ENCODE data around the gene STIL.
A peak's percentile ranks its signal among the peaks of the same experiment; 100 is the strongest.
"Not testable (repeated sequence)": the region's sequence is repeated elsewhere in the genome, so short reads cannot be mapped to it uniquely, and the experiment has no call there.

The STIL gene

DNA sequence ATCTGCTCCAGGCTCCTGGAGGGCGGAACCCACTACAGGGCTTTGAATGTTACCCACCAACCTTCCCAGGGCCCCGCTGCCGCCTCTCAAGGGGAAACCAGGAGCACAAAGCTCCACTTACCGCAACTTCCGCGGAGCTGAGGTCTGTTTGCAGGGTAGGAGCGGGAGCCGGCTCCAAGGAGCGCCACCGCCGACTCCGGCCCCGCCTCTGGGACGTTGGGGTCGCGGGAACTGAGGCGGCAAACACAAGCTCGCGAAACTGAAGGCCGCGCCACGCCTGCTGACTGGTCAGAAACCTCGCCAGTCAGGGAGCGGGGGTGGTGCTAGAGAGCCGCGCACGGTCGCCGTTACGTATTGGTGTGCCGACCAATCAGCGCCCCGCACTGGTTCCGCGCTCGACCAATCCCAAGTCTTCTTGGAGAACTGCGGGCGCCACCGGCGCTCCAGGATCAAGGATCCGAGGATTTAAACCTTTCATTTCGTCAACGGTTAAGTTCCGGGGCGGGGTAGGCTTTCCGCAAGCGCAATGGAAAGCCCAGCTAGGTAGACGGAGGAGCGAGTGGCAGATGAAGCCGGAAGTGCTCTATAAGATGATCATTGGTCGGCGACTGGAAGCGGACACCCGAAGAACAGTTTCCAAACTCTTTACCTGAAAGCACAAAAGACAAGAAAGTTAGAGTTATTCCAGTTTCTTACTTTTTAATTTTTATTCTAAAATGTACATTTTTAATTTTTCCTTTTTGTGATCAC, at the start of gene STIL:
TSS of gene STIL (minus strand) at position 233 of the 750 bp plus-strand sequence. CDS start 3,828 bp downstream, outside the sequence.
- in situ Hi-C loops (cut with HindIII; ENCODE audit: low pct_ligation_motif_present, low pct_unique_long_range_greater_than_20kb, low sequenced_read_pairs): no loop called here
- DNase-seq: peak; percentile 99

GRCh38 chr1:47362828-47363227, 48.9 kb upstream of the STIL start:
- in situ Hi-C loops (cut with HindIII; ENCODE audit: low pct_ligation_motif_present, low pct_unique_long_range_greater_than_20kb, low sequenced_read_pairs): no loop called here
- DNase-seq: no peak

- in situ Hi-C loops (cut with HindIII; ENCODE audit: low pct_ligation_motif_present, low pct_unique_long_range_greater_than_20kb, low sequenced_read_pairs): no loop called here
- no peak for DNase-seq
Observed at GRCh38 chr1:47361380-47361779, 47.4 kb upstream of the STIL start.

GRCh38 chr1:47351305-47351704, 37.4 kb upstream of the STIL start:
- DNase-seq: no peak
- in situ Hi-C loops (cut with HindIII; ENCODE audit: low pct_ligation_motif_present, low pct_unique_long_range_greater_than_20kb, low sequenced_read_pairs): no loop called here

GRCh38 chr1:47348246-47348645, 34.3 kb upstream of the STIL start:
- in situ Hi-C loops (cut with HindIII; ENCODE audit: low pct_ligation_motif_present, low pct_unique_long_range_greater_than_20kb, low sequenced_read_pairs): no loop called here

GRCh38 chr1:47347735-47348134, 33.8 kb upstream of the STIL start:
- DNase-seq: no peak
- in situ Hi-C loops (cut with HindIII; ENCODE audit: low pct_ligation_motif_present, low pct_unique_long_range_greater_than_20kb, low sequenced_read_pairs): no loop called here

More at GRCh38 chr1:47348246-47348645, 34.3 kb upstream of the STIL start:
- DNase-seq: no peak

DNA sequence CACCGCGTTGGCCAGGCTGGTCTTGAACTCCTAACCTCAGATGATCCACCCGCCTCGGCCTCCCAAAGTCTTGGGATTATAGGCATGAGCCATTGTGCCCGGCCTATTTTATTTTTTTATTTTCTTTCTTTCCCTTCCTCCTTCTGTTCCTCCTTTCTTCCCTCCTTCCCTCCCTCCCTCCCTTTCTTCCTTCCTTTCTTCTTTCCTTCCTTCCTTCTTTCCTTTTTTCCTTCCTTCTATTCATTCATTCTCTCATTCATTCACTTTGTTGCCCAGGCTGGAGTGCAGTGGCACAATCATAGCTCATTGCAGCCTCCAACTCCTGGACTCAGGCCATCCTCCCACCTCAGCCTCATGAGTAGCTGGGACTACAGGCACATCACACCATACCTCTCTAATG, 33.0 kb upstream of the STIL start:
- DNase-seq; in situ Hi-C loops (cut with HindIII; ENCODE audit: low pct_ligation_motif_present, low pct_unique_long_range_greater_than_20kb, low sequenced_read_pairs): not testable (repeated sequence)

- DNase-seq: no peak
- in situ Hi-C loops (cut with HindIII; ENCODE audit: low pct_ligation_motif_present, low pct_unique_long_range_greater_than_20kb, low sequenced_read_pairs): no loop called here
Observed at GRCh38 chr1:47340227-47340626, 26.3 kb upstream of the STIL start.

GRCh38 chr1:47338249-47339077, 24.5 kb upstream of the STIL start:
- DNase-seq: no peak
- in situ Hi-C loops (cut with HindIII; ENCODE audit: low pct_ligation_motif_present, low pct_unique_long_range_greater_than_20kb, low sequenced_read_pairs): no loop called here

GRCh38 chr1:47337350-47337749, 23.4 kb upstream of the STIL start:
- DNase-seq: no peak
- in situ Hi-C loops (cut with HindIII; ENCODE audit: low pct_ligation_motif_present, low pct_unique_long_range_greater_than_20kb, low sequenced_read_pairs): no loop called here

GRCh38 chr1:47334765-47335435, 21.0 kb upstream of the STIL start:
- in situ Hi-C loops (cut with HindIII; ENCODE audit: low pct_ligation_motif_present, low pct_unique_long_range_greater_than_20kb, low sequenced_read_pairs): no loop called here

GRCh38 chr1:47333922-47334764, 20.2 kb upstream of the STIL start:
- in situ Hi-C loops (cut with HindIII; ENCODE audit: low pct_ligation_motif_present, low pct_unique_long_range_greater_than_20kb, low sequenced_read_pairs): no loop called here
- DNase-seq: peak; percentile 77

More at GRCh38 chr1:47334765-47335435, 21.0 kb upstream of the STIL start:
- no peak for DNase-seq

- peak; percentile 83 for DNase-seq
- in situ Hi-C loops (cut with HindIII; ENCODE audit: low pct_ligation_motif_present, low pct_unique_long_range_greater_than_20kb, low sequenced_read_pairs): no loop called here
Observed at GRCh38 chr1:47333578-47333921, 19.6 kb upstream of the STIL start, which contains the start of gene CMPK1. Gene CMPK1 (plus strand): TSS chr1:47333790. CDS start chr1:47333946, 156 bp downstream.

- DNase-seq: no peak
- in situ Hi-C loops (cut with HindIII; ENCODE audit: low pct_ligation_motif_present, low pct_unique_long_range_greater_than_20kb, low sequenced_read_pairs): no loop called here
Observed at GRCh38 chr1:47332779-47333577, 19.0 kb upstream of the STIL start.

GRCh38 chr1:47331875-47332274, 17.9 kb upstream of the STIL start:
- in situ Hi-C loops (cut with HindIII; ENCODE audit: low pct_ligation_motif_present, low pct_unique_long_range_greater_than_20kb, low sequenced_read_pairs): no loop called here
- DNase-seq: no peak

GRCh38 chr1:47330212-47330611, 16.3 kb upstream of the STIL start:
- in situ Hi-C loops (cut with HindIII; ENCODE audit: low pct_ligation_motif_present, low pct_unique_long_range_greater_than_20kb, low sequenced_read_pairs): no loop called here

DNA sequence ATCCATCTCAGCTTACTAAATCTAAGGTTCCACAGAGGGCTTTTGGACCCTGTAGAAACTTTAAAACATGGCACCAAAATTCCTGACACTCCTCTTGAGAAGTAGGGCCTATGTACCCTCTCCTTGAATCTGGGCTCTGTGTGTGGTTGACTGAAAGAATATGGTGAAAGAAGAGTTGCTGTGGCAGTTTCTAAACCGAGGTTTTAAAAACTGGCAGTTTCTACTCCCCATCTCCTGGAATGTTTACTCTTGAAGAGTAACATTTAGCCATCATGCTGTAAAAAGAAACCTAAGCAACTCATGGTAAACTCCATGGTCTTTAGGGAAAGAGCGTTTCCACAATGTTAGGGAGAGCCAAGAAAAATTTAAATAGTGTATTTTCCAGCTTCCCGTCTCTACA, 15.0 kb upstream of the STIL start:
- in situ Hi-C loops (cut with HindIII; ENCODE audit: low pct_ligation_motif_present, low pct_unique_long_range_greater_than_20kb, low sequenced_read_pairs): no loop called here
- DNase-seq: no peak

More at GRCh38 chr1:47330212-47330611, 16.3 kb upstream of the STIL start:
- DNase-seq: no peak

DNA sequence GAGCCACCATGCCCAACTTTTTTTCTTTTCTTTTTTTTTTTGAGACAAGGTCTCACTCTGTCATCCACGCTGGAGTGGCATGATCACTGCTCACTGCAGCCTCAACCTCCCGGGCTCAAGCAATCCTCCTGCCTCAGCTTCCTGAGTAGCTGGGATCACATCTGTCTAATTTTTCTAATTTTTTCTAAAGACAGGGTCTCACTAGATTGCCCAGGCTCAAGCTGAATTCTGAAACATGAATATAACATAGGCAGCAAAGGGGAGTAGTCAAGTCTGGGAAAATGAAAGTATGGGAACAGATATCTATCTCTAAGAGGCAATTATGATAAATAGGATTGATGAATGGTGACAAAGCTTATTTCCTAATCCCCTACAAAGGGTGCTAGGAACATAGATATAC, 12.3 kb upstream of the STIL start:
- DNase-seq: no peak
- in situ Hi-C loops (cut with HindIII; ENCODE audit: low pct_ligation_motif_present, low pct_unique_long_range_greater_than_20kb, low sequenced_read_pairs): no loop called here

All from ACHN (cell line).